Chondrocyte (in vitro differentiated cells): ENCODE measurements around the gene ATXN7L3. TPM values are rescaled to one million over a fixed set of nuclear protein-coding genes. Genes with fewer than 3 reads are reported as not detected.

ENCODE experiments used
- DNase-seq: peaks from one replicate; pipeline ENCODE4 v3.0.0; 2021; ENCODE audit warnings: mixed read lengths, low spot score
- H3K27ac Mint-ChIP-seq: one replicate; pipeline ENCODE4 v1.8.0; 2021; ENCODE audit warnings: mild to moderate bottlenecking, moderate library complexity, mixed read lengths; ENCODE audit not compliant: unreplicated experiment
- H3K27me3 Mint-ChIP-seq: 2 replicates; pipeline ENCODE4 v1.8.0; 2021; ENCODE audit warnings: low read depth, mixed read lengths
- H3K36me3 Mint-ChIP-seq: 2 replicates; pipeline ENCODE4 v1.8.0; 2021; ENCODE audit warnings: low read depth, mixed read lengths
- H3K4me1 Mint-ChIP-seq: 2 replicates; pipeline ENCODE4 v1.8.0; 2021; ENCODE audit warnings: low read depth, mild to moderate bottlenecking, mixed read lengths
- H3K4me3 Mint-ChIP-seq: one replicate; pipeline ENCODE4 v1.8.0; 2021; ENCODE audit warnings: mild to moderate bottlenecking, moderate library complexity, mixed read lengths; ENCODE audit not compliant: unreplicated experiment
- H3K9me3 Mint-ChIP-seq: 2 replicates; pipeline ENCODE4 v1.8.0; 2021; ENCODE audit warnings: low read depth, mixed read lengths
- CTCF ChIP-seq: fragments of 200-600 bp; sonication (generic); IDR thresholded peaks from 2 replicates; pipeline ENCODE4 v1.5.0; 2021; ENCODE audit warnings: antibody characterized with exemption, mild to moderate bottlenecking, moderate library complexity
- total RNA-seq: library from RNA; stranded (reverse); gene quantifications from 3 replicates; pipeline ENCODE4 v1.2.1, GENCODE V29; 2021

The ATXN7L3 gene
- total RNA-seq, 1 donor from 2014 or later: 93.4 TPM

GRCh38 chr17:44204441-44204882, 4.8 kb upstream of the ATXN7L3 start:
- TF ChIP-seq CTCF: no peak
- no peak overlapping the region for H3K4me3 Mint-ChIP-seq
- H3K27ac Mint-ChIP-seq: peak overlapping the region; percentile 36
- no peaks in the 10 kb centered on the region for H3K27me3 Mint-ChIP-seq
- peaks cover 15% of the 10 kb centered on the region for H3K36me3 Mint-ChIP-seq
- no peaks in the 10 kb centered on the region for H3K9me3 Mint-ChIP-seq
- H3K4me1 Mint-ChIP-seq: peaks cover 18% of the 10 kb centered on the region
- no peak for DNase-seq

DNA sequence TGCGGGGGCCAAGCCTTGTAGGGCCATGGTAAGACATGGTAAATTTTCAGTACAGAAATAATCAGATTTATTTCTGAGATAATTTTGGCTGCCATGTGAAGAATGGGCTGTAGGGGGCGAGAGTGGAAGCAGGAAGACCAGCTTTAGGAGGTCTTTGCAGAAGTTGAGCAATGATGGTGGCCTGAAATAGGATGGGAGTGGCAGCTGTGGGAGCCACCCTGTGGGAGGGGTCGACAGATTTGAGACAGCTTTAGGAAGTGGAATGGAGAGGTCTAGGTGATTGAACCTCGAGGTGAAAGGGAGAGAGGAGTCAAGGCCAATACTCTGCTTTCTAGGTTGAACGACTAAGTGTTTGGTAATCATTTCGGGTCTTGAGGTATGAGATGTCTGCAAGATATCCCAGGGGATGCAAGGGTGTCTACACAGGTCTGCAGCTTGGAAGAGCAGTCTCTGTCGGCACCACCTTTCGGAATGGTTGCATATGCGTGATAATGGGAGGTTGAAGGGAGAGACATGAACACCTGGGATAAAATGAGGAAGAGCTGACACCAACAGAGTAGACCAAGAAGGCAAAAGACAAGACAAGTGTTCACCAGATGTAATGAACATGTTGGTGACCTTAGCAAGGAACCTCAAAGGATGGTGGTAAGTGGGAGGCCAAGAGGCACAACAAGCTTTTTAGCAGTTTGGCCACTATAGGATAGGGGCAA, 4.2 kb upstream of the ATXN7L3 start:
- H3K27me3 Mint-ChIP-seq: no peaks in the 10 kb centered on the region
- no peaks in the 10 kb centered on the region for H3K9me3 Mint-ChIP-seq
- no peak for DNase-seq
- H3K4me3 Mint-ChIP-seq: no peak overlapping the region
- H3K36me3 Mint-ChIP-seq: peaks cover 12% of the 10 kb centered on the region
- peak; percentile 85 for TF ChIP-seq CTCF
- H3K4me1 Mint-ChIP-seq: peaks cover 18% of the 10 kb centered on the region
- H3K27ac Mint-ChIP-seq: no peak overlapping the region

- TF ChIP-seq CTCF: no peak
- DNase-seq: no peak
- H3K4me1 Mint-ChIP-seq: peaks cover 24% of the 10 kb centered on the region
- H3K27me3 Mint-ChIP-seq: no peaks in the 10 kb centered on the region
- peaks cover 6% of the 10 kb centered on the region for H3K36me3 Mint-ChIP-seq
- H3K9me3 Mint-ChIP-seq: no peaks in the 10 kb centered on the region
- no peak overlapping the region for H3K4me3 Mint-ChIP-seq
- H3K27ac Mint-ChIP-seq: peak overlapping the region; percentile 27
Measured at GRCh38 chr17:44202756-44203155, 3.1 kb upstream of the ATXN7L3 start.

GRCh38 chr17:44200478-44201155, 933 bp upstream of the ATXN7L3 start:
- Mint-ChIP-seq H3K9me3 (no peaks in the 10 kb centered on the region), H3K36me3 (peaks cover 2% of the 10 kb centered on the region), H3K4me1 (peaks cover 33% of the 10 kb centered on the region), H3K27me3 (no peaks in the 10 kb centered on the region), H3K4me3 (peak overlapping the region; percentile 92), H3K27ac (peak overlapping the region; percentile 94)
- TF ChIP-seq CTCF: no peak
- no peak for DNase-seq

DNA sequence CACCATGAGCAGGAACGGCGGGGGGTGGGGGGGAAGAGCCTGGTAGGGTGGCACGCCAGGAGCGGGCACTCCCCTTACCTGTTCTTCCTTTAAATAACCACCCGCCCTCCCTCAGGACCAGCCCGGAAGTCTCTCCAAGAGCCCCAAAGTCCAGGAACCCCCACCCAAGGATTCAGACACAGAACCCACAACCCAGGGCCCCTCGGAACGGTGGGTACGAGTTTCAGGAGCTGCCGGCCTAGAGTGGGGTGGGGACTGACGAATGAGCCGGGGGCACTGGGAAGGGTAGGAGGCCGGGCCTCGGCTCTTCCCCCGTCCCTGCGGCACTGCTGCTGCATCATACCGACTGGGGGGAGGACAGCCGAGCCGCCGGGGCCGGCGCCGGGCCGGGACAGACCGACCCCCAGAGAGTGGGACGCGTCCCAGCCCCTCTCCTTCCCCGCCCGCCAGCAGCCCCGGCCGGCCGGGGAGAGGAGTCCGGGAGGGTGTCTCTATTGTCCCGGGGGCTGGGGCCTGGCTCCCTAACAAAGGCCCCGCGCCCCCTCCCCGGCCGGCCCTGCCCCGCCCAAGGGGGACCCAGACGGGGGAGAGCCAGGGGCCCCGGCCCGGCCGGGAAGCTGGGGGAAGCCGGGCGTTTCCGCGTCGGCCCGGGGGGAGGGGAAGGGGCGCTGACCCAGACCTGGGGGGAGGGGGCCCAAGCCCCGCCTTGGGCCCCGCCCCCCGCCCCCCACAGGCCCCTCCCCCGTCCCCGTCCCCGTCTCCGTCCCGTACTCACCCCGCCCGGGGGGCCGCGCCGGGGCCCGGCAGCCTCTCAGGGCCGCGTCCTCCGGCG, 747 bp downstream of the ATXN7L3 start:
- Mint-ChIP-seq H3K27me3 (no peaks in the 10 kb centered on the region), H3K4me3 (peak overlapping the region; percentile 77), H3K9me3 (no peaks in the 10 kb centered on the region), H3K27ac (peak overlapping the region; percentile 79), H3K36me3 (peaks cover 8% of the 10 kb centered on the region), H3K4me1 (peaks cover 30% of the 10 kb centered on the region)
- peak; percentile 89 for DNase-seq
- no peak for TF ChIP-seq CTCF
